Hematopoietic multipotent progenitor cell treated with erythropoietin and hydrocortisone succinate and interleukin-3 and kit ligand, for 17 days (in vitro differentiated cells): ENCODE measurements around the gene SLC18A3.

Experiments used
- DNase-seq: peaks from one replicate; pipeline ENCODE4 v3.0.0-alpha.2; 2015; ENCODE audit warnings: low spot score

SLC18A3 gene

DNA sequence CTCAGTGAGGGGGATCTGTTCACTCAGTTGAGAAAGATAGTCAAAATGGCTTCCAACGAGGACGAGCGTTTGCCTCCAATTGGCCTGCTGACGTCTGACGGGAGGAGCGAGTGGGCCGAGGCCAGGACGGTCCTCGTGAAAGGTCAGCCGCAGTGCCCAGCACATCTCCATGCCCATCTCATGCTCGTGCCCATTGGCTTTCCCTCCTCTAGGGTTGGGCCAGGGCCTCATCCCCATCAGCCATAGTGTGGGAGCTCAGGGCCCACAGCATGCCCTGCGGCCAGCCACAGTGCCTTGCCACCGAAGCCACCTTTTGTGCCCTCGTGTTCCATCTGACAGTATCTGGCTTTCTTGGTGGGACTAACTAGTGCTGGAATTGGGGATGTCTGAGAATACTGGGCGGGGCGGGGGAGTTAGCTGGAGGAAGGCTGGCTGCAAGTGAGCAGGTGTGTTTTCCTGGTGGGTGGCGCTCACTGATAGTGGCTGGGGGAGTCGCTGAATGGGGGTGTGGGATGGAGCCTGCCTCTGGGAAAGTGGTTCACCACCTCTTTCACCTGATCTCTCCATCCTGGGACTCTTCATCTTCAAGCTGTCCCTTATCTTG lies 17.6 kb downstream of the SLC18A3 start:
- no peak for DNase-seq

GRCh38 chr10:49628599-49628998 lies 18.5 kb downstream of the SLC18A3 start:
- no peak for DNase-seq

DNA sequence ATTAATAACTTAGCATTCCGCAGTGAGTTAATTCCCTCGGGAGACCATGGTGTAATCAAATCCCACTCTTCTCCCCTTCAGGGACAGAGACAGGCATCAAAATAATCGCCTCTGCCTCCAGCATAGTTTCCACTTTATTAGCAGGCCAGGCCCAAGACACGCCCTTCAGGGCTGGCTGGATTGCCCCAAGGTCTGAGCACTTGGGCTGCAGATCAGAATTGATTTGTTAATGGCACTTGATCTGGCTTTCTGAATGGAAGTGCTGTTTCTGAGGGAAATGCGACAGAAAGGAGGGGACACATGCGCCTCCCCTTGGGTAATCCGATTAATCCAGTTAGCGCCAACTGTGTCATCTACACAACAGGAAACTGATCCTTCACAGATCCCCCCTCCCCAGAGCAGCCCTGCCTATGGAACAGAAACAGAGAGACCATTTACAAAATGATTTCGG lies 19.3 kb downstream of the SLC18A3 start:
- DNase-seq: no peak

DNA sequence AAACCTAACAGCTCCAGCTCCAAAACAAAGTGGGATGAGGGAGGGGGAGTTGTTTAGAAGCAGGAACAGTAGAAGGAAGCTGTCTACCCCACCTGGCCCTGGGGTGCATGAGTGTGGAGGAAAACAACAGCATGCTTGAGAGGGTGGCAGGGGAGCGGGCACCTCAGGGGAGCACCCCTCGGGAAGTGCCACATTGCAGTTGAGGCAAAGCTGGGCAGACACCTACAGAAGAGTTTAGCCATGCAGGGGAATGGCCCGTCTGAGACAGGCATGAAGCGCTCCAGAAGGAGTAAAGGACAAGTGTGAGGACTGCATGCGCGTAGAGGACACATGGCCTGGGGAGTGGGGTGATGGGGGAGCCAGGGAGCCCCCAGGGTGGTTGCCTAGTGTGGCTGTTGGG lies 21.9 kb downstream of the SLC18A3 start:
- no peak for DNase-seq

- no peak for DNase-seq
These were observed 22.6 kb downstream of the SLC18A3 start for GRCh38 chr10:49632406-49633317.

GRCh38 chr10:49633327-49634068 lies 23.4 kb downstream of the SLC18A3 start:
- DNase-seq: no peak

- no peak for DNase-seq
These were observed 24.1 kb downstream of the SLC18A3 start for GRCh38 chr10:49634069-49634660.

DNA sequence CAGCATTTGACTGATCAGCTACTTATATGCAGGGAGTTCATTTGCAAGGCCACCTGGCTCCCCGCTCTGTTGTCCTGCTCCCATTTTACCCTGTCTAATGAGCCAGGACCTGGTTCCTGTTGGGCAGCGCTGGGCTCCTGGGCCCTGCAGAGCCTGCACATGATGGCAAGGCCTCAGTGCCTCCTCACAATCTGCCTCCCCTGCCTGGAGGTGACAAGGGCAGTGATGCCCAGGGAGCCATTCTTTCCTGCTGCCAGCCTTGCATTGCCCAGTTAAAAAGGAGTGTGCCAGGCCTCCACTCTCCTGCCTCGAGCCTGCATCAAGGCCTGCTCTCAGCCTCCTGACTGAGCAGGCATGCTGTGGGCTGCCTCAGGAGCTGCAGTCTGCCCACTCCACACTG lies 32.2 kb downstream of the SLC18A3 start:
- DNase-seq: no peak

DNA sequence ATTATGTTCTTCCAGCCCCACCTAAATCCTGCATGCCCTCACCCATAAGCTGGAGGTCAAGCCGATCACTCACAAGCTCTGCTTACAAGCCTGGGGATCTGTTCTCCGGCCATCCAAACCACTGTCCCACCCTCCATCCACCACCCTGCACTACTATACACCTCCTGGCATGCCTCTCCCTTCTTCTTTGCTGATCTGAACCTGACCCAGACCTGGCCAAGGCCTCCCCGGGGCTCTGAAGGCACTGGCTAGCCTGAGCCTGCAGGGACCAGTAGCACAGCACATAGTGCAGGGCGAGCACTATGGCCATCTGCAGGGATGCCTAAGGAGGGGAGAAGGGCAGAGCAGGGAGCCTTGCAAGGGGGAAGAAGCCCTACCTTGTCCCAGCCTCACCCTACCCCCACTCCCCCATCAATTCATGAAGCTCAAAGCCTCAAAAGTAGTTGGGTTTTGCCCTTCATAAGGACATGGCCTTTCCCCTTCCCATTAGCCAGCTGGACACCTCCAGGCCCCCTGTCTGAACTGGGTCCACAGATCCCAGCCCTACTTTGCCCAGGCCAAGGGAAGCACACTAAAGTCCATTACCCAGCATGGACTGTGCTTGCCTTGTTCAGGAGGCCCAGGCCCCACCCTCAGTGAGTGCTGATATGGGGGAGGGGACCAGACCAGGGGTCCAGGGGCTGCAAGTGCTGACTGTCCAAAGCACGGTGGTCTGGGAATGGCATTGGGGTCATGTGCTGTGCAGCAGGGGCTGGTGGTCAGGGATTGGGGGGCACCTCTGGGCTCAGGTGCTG lies 33.3 kb downstream of the SLC18A3 start:
- no peak for DNase-seq

- DNase-seq: no peak
These were observed 34.0 kb downstream of the SLC18A3 start for GRCh38 chr10:49644035-49644646.

DNA sequence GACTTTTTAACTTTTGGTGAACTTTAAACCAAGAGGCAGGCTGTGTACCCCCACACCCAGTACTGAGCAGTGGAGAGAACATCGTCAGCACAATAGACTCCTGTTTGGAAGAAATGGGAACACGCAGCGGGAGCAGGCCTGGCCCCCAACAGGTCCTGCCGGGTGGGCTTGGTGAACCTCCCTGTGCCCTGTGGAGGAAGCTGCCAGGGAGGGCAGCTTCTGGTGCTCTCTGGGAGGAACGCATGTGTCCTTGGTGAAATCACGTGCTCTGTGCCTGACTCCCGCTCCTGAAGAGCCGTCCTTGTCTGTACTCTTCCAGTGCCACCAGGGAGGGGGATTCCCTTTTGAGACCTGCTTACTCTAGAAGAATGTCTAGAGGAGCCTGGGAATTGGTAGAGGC lies 35.3 kb downstream of the SLC18A3 start:
- no peak for DNase-seq

DNA sequence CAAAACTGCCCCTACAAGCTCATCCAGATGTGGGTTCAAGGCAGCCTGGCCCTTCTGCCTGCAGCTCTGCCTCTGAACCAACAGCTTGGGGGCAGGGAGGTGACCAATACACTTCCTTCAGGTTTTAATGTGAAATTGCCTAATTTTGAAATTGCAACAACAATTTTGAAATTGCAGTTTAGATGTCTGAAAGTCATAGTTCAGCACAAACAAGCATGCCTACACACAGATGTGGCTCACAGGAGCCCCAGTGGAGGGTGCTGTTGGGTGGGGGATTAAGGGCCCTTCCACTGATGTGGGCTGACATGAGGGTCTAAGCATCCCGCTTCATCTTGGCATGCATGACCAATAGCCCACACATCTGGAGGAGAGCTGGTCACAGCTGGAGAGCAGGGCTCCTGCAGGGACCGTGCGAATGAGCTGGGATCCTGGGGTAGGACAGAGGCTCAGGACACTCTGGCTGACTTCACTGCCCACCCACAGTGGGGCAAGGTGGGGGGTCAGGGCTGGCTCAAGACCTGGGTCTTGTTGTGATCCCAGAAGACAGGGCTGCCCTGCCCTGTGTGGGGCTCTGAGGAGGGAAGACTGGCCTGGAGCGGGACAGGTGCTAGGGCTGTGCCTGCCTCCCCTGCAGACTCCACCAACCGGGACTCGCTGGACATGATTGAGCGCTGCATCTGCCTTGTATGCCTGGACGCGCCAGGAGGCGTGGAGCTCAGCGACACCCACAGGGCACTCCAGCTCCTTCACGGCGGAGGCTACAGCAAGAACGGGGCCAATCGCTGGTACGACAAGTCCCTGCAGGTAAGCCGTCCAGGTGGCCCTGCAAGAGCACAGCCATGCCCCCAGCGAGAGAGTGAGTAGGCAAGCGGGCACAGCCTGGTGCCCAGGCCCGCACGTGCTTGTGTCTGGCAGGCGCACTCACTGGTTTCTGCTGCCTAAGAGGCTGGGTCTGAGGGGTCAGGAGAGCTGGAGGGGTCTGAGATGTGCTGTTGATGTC lies 36.1 kb downstream of the SLC18A3 start:
- DNase-seq: no peak

DNA sequence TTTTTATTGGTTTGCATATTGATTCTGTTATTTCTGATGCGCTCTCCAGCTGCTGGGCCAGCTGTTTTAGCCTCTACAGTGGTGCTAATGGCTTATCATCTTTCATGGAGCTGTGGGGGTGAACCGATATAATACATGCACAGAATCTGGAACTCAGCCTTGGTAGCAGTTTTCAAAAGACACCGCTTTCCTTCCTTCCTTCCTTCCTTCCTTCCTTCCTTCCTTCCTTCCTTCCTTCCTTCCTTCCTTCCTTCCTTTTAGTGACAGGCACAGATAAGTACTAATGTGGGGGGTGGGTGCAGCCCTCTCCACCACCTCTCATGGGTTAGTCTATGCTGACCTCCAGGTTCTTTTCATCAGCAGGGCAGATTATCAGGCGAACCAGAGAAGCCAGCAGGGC lies 37.4 kb downstream of the SLC18A3 start:
- DNase-seq: no peak

GRCh38 chr10:49647985-49648795 lies 38.1 kb downstream of the SLC18A3 start:
- no peak for DNase-seq

DNA sequence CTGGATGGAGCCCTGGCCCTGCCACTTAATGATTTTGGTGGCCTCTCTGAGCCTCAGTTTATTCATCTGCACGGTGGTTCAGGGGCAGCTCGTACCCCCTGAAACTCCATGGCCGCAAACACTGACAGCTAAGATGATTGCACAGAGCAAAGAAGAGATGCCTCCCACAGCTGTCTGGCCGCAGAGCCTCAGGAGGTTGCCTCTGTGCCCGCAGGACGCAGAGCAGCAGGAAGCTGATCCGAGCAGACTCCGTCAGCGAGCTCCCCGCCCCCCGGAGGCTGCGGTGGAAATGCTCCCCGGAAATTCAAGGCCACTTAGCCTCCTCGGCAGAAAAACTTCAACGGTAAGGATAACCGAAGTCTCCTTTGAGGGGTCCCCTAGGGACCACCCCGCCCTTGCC lies 39.2 kb downstream of the SLC18A3 start:
- DNase-seq: no peak

DNA sequence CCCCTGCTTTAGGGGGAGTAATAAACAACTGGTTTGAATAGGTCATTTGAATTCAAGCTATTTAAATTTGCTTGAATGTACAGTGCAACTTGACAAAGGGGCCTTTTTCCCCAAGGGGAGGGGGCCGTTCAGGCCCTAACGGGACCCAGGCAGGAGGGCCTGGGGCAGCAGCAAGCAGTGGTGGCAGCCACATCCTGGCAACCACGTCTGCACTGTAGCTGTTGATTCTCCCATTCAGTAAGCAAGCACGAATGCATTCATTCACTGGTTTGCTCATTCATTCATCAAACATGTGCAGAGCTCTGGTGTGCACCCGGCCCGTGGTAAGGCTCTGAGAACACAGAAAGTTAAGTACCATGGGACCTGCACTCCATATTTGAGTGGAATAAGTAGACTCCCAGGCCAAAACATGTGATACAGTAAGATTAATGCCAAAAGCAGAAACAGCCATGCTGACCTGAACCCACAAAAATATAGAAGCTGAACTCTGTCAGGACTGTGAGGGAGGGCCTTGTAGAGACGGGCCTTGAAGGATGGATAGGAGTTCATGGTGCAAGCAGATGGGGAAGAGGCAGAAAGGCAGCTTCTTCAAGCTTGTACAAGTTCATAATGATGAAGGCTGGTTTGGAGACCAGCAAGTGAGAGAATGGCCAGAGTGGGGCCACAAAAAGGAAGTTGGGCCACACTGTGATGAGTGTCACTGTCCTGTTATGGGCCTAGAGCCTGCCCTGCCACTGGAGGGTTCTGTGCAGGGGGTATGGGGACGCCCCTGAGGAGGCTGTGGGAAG lies 40.0 kb downstream of the SLC18A3 start:
- no peak for DNase-seq

- DNase-seq: no peak
These were observed 40.6 kb downstream of the SLC18A3 start for GRCh38 chr10:49650724-49651034.
